Activated T-helper 2 cell treated with anti-CD3 and anti-CD28 coated beads, Interferon-gamma antibody, Interleukin-2, Interleukin-4, amounts not matched to agents 10 μg/mL and 5 μg/mL and 100 μg/mL, durations not matched to agents 14 hours and 24 hours and 36 hours (primary cell): ENCODE measurements around the gene CCDC85B. TPM values are rescaled to one million over a fixed set of nuclear protein-coding genes. Genes with fewer than 3 reads are reported as not detected.

Experiments used
- DNase-seq: peaks from one replicate; pipeline ENCODE4 v3.0.0; 2021; ENCODE audit warnings: low spot score
- H3K27ac Mint-ChIP-seq: one replicate; pipeline ENCODE4 v1.8.0; 2021; ENCODE audit warnings: mixed read lengths
- H3K27me3 Mint-ChIP-seq: one replicate; pipeline ENCODE4 v1.8.0; 2021; ENCODE audit warnings: low read depth, mixed read lengths
- H3K36me3 Mint-ChIP-seq: one replicate; pipeline ENCODE4 v1.8.0; 2021; ENCODE audit warnings: low read depth, mixed read lengths
- H3K4me1 Mint-ChIP-seq: one replicate; pipeline ENCODE4 v1.8.0; 2021; ENCODE audit warnings: low read depth, mixed read lengths
- H3K4me3 Mint-ChIP-seq: one replicate; pipeline ENCODE4 v1.8.0; 2021; ENCODE audit warnings: low read depth, mild to moderate bottlenecking, moderate library complexity, mixed read lengths
- H3K9me3 Mint-ChIP-seq: one replicate; pipeline ENCODE4 v1.8.0; 2021; ENCODE audit warnings: mixed read lengths
- intact Hi-C: fragments of 100-400 bp; cut with micrococcal nuclease; formaldehyde crosslinking; loops from one replicate; pipeline ENCODE4 v1.15.1; 2023
- total RNA-seq: library from RNA; stranded (reverse); gene quantifications from 2 replicates; pipeline ENCODE4 v1.2.3, GENCODE V29; 2022

Gene CCDC85B
- total RNA-seq, 1 donor from 2014 or later, result 53.2 TPM

- Mint-ChIP-seq H3K4me1 (peaks cover 33% of the 10 kb centered on the region), H3K27ac (peak within 1 kb of the TSS; percentile 74), H3K36me3 (peaks cover 28% of the 10 kb centered on the region), H3K27me3 (no peaks in the 10 kb centered on the region), H3K9me3 (no peaks in the 10 kb centered on the region), H3K4me3 (peak within 1 kb of the TSS; percentile 82)
- peak; percentile 89 for DNase-seq
- intact Hi-C loops, result loop anchor here (1.0 kb wide), 2 partner anchors 10 to 19 kb away; partner anchors contain the start of genes C11orf68, CCDC85B and DRAP1
These were observed 9.8 kb downstream of the CCDC85B start, which contains the start of gene FOSL1 for GRCh38 chr11:65900125-65900898. Gene FOSL1 (minus strand): TSS chr11:65900388. CDS start chr11:65900339, 49 bp downstream.

- Mint-ChIP-seq H3K27me3 (no peaks in the 10 kb centered on the region), H3K4me3 (no peak overlapping the region), H3K9me3 (no peaks in the 10 kb centered on the region), H3K27ac (peak overlapping the region; percentile 74), H3K4me1 (peaks cover 28% of the 10 kb centered on the region), H3K36me3 (peaks cover 23% of the 10 kb centered on the region)
- no peak for DNase-seq
- intact Hi-C loops, result loop anchor here (1.0 kb wide), 2 partner anchors 11 to 18 kb away; partner anchors contain the start of genes C11orf68, CCDC85B and DRAP1
These were observed 10.4 kb downstream of the CCDC85B start for GRCh38 chr11:65900899-65901180.

GRCh38 chr11:65903068-65903481 is 12.6 kb downstream of the CCDC85B start:
- no peaks in the 10 kb centered on the region for H3K9me3 Mint-ChIP-seq
- no peak for DNase-seq
- no peak overlapping the region for H3K4me3 Mint-ChIP-seq
- intact Hi-C loops, result no loop called here
- peaks cover 23% of the 10 kb centered on the region for H3K4me1 Mint-ChIP-seq
- peaks cover 4% of the 10 kb centered on the region for H3K36me3 Mint-ChIP-seq
- H3K27me3 Mint-ChIP-seq, result peaks cover 5% of the 10 kb centered on the region
- no peak overlapping the region for H3K27ac Mint-ChIP-seq

- Mint-ChIP-seq H3K36me3 (peaks cover 4% of the 10 kb centered on the region), H3K9me3 (no peaks in the 10 kb centered on the region), H3K27ac (no peak overlapping the region), H3K4me3 (no peak overlapping the region), H3K4me1 (peaks cover 21% of the 10 kb centered on the region), H3K27me3 (peaks cover 5% of the 10 kb centered on the region)
- intact Hi-C loops, result no loop called here
- no peak for DNase-seq
These were observed 13.2 kb downstream of the CCDC85B start for GRCh38 chr11:65903715-65904114.

- H3K27ac Mint-ChIP-seq, result no peak overlapping the region
- peaks cover 5% of the 10 kb centered on the region for H3K27me3 Mint-ChIP-seq
- no peak for DNase-seq
- no peaks in the 10 kb centered on the region for H3K36me3 Mint-ChIP-seq
- H3K4me1 Mint-ChIP-seq, result peaks cover 20% of the 10 kb centered on the region
- no peaks in the 10 kb centered on the region for H3K9me3 Mint-ChIP-seq
- intact Hi-C loops, result no loop called here
- H3K4me3 Mint-ChIP-seq, result no peak overlapping the region
These were observed 16.1 kb downstream of the CCDC85B start for GRCh38 chr11:65906602-65907001.

GRCh38 chr11:65907878-65908277 is 17.4 kb downstream of the CCDC85B start:
- no peak for DNase-seq
- peaks cover 5% of the 10 kb centered on the region for H3K27me3 Mint-ChIP-seq
- H3K4me3 Mint-ChIP-seq, result no peak overlapping the region
- no peaks in the 10 kb centered on the region for H3K9me3 Mint-ChIP-seq
- peaks cover 12% of the 10 kb centered on the region for H3K4me1 Mint-ChIP-seq
- no peak overlapping the region for H3K27ac Mint-ChIP-seq
- intact Hi-C loops, result no loop called here
- no peaks in the 10 kb centered on the region for H3K36me3 Mint-ChIP-seq

GRCh38 chr11:65911682-65912568 is 21.5 kb downstream of the CCDC85B start:
- intact Hi-C loops, result no loop called here
- Mint-ChIP-seq H3K9me3 (no peaks in the 10 kb centered on the region), H3K27me3 (peaks cover under 1% of the 10 kb centered on the region), H3K4me3 (no peak overlapping the region), H3K36me3 (peaks cover 7% of the 10 kb centered on the region), H3K4me1 (peaks cover 17% of the 10 kb centered on the region), H3K27ac (no peak overlapping the region)
- no peak for DNase-seq

- intact Hi-C loops, result no loop called here
- H3K4me1 Mint-ChIP-seq, result peaks cover 21% of the 10 kb centered on the region
- H3K4me3 Mint-ChIP-seq, result no peak overlapping the region
- H3K9me3 Mint-ChIP-seq, result no peaks in the 10 kb centered on the region
- peaks cover 10% of the 10 kb centered on the region for H3K36me3 Mint-ChIP-seq
- no peak for DNase-seq
- H3K27ac Mint-ChIP-seq, result no peak overlapping the region
- H3K27me3 Mint-ChIP-seq, result no peaks in the 10 kb centered on the region
These were observed 22.4 kb downstream of the CCDC85B start for GRCh38 chr11:65912845-65913244.

- no peak for DNase-seq
- H3K27me3 Mint-ChIP-seq, result no peaks in the 10 kb centered on the region
- H3K4me3 Mint-ChIP-seq, result no peak overlapping the region
- peaks cover 17% of the 10 kb centered on the region for H3K4me1 Mint-ChIP-seq
- no peaks in the 10 kb centered on the region for H3K9me3 Mint-ChIP-seq
- intact Hi-C loops, result no loop called here
- no peak overlapping the region for H3K27ac Mint-ChIP-seq
- H3K36me3 Mint-ChIP-seq, result peaks cover 16% of the 10 kb centered on the region
These were observed 24.8 kb downstream of the CCDC85B start for GRCh38 chr11:65915101-65915820.

- Mint-ChIP-seq H3K4me3 (no peak overlapping the region), H3K27me3 (no peaks in the 10 kb centered on the region), H3K4me1 (peaks cover 19% of the 10 kb centered on the region), H3K9me3 (no peaks in the 10 kb centered on the region), H3K27ac (no peak overlapping the region), H3K36me3 (peaks cover 18% of the 10 kb centered on the region)
- intact Hi-C loops, result no loop called here
- no peak for DNase-seq
These were observed 25.4 kb downstream of the CCDC85B start for GRCh38 chr11:65915821-65916251.

GRCh38 chr11:65916391-65916790 is 25.9 kb downstream of the CCDC85B start:
- Mint-ChIP-seq H3K27me3 (no peaks in the 10 kb centered on the region), H3K36me3 (peaks cover 18% of the 10 kb centered on the region), H3K4me3 (peak overlapping the region; percentile 66), H3K9me3 (no peaks in the 10 kb centered on the region), H3K27ac (no peak overlapping the region), H3K4me1 (peaks cover 19% of the 10 kb centered on the region)
- no peak for DNase-seq
- intact Hi-C loops, result no loop called here

GRCh38 chr11:65917077-65917433 is 26.6 kb downstream of the CCDC85B start:
- Mint-ChIP-seq H3K4me1 (peaks cover 19% of the 10 kb centered on the region), H3K4me3 (peak overlapping the region; percentile 66), H3K27me3 (no peaks in the 10 kb centered on the region), H3K27ac (peak overlapping the region; percentile 42), H3K36me3 (peaks cover 25% of the 10 kb centered on the region), H3K9me3 (no peaks in the 10 kb centered on the region)
- no peak for DNase-seq
- intact Hi-C loops, result no loop called here
